HepG2 (cell line): Measurements from ENCODE around the gene KCNQ1OT1. TPM values are rescaled to one million over a fixed set of nuclear protein-coding genes. Genes with fewer than 3 reads are reported as not detected.

Source experiments
- ARID2 ChIP-seq: sonication (generic); formaldehyde crosslinking; IDR thresholded peaks from 2 replicates; pipeline ENCODE4 v1.8.1; 2022; ENCODE audit warnings: mild to moderate bottlenecking, missing genetic modification reagents, borderline replicate concordance
- HDAC2 ChIP-seq: sonication (generic); formaldehyde crosslinking; IDR thresholded peaks from 2 replicates; pipeline ENCODE4 v1.4.0; 2020; ENCODE audit warnings: missing genetic modification reagents
- HIVEP1 ChIP-seq: sonication (generic); formaldehyde crosslinking; IDR thresholded peaks from 2 replicates; pipeline ENCODE4 v1.4.0; 2020; ENCODE audit warnings: mild to moderate bottlenecking, missing genetic modification reagents
- IRF2 ChIP-seq: IDR thresholded peaks from 2 replicates; pipeline ENCODE4 v1.6.1; 2018; ENCODE audit warnings: missing genetic modification reagents, missing compliant biosample characterization
- MAFG ChIP-seq: sonication (generic); formaldehyde crosslinking; IDR thresholded peaks from 2 replicates; pipeline ENCODE4 v1.5.1; 2020; ENCODE audit warnings: mild to moderate bottlenecking, missing genetic modification reagents
- MLX ChIP-seq: IDR thresholded peaks from 2 replicates; pipeline ENCODE4 v1.6.1; 2016
- NFE2L1 ChIP-seq: sonication (generic); formaldehyde crosslinking; IDR thresholded peaks from 2 replicates; pipeline ENCODE4 v1.4.0; 2020; ENCODE audit warnings: missing genetic modification reagents, mild to moderate bottlenecking, borderline replicate concordance
- NR2C2 ChIP-seq: sonication (generic); formaldehyde crosslinking; IDR thresholded peaks from 2 replicates; pipeline ENCODE4 v1.4.0; 2020; ENCODE audit warnings: missing genetic modification reagents, mild to moderate bottlenecking, moderate library complexity, borderline replicate concordance
- PHB2 ChIP-seq: fragments of 450-650 bp; IDR thresholded peaks from 2 replicates; pipeline ENCODE4 v1.6.1; 2018; ENCODE audit not compliant: partially characterized antibody
- PPARG ChIP-seq: conservative IDR thresholded peaks from 2 replicates; pipeline ENCODE4 v1.6.1; 2016; ENCODE audit warnings: missing biosample characterization, missing genetic modification reagents
- SP5 ChIP-seq: IDR thresholded peaks from 2 replicates; pipeline ENCODE4 v1.6.1; 2016; ENCODE audit warnings: low read depth, borderline replicate concordance
- THAP9 ChIP-seq: sonication (generic); formaldehyde crosslinking; IDR thresholded peaks from 2 replicates; pipeline ENCODE4; 2020; ENCODE audit warnings: missing genetic modification reagents, mild to moderate bottlenecking, borderline replicate concordance
- TMF1 ChIP-seq: sonication (generic); formaldehyde crosslinking; IDR thresholded peaks from 2 replicates; pipeline ENCODE4 v1.8.1; 2022; ENCODE audit warnings: low read depth, missing genetic modification reagents
- TP53 ChIP-seq: sonication (generic); formaldehyde crosslinking; conservative IDR thresholded peaks from 2 replicates; pipeline ENCODE4 v1.4.0; 2020; ENCODE audit warnings: missing genetic modification reagents
- ZBTB20 ChIP-seq: sonication (generic); formaldehyde crosslinking; IDR thresholded peaks from 2 replicates; pipeline ENCODE4 v1.8.1; 2023; ENCODE audit warnings: missing genetic modification reagents, low read depth, mild to moderate bottlenecking, borderline replicate concordance
- ZNF274 ChIP-seq: sonication (generic); formaldehyde crosslinking; IDR thresholded peaks from 2 replicates; pipeline ENCODE4 v1.5.1; 2020; ENCODE audit warnings: mild to moderate bottlenecking, missing genetic modification reagents
- ZNF282 ChIP-seq: fragments of 450-650 bp; IDR thresholded peaks from 2 replicates; pipeline ENCODE4 v1.6.1; 2018; ENCODE audit not compliant: partially characterized antibody
- ZNF33A ChIP-seq: sonication (generic); formaldehyde crosslinking; IDR thresholded peaks from 2 replicates; pipeline ENCODE4 v1.5.1; 2020; ENCODE audit warnings: missing genetic modification reagents, mild to moderate bottlenecking, moderate library complexity, borderline replicate concordance
- ZNF350 ChIP-seq: sonication (generic); formaldehyde crosslinking; IDR thresholded peaks from 2 replicates; pipeline ENCODE4 v1.4.0; 2020; ENCODE audit warnings: mild to moderate bottlenecking, low read depth, missing genetic modification reagents, borderline replicate concordance
- ZNF44 ChIP-seq: sonication (generic); formaldehyde crosslinking; IDR thresholded peaks from 2 replicates; pipeline ENCODE4 v1.5.1; 2020; ENCODE audit warnings: mild to moderate bottlenecking, missing genetic modification reagents
- ZNF644 ChIP-seq: IDR thresholded peaks from 2 replicates; pipeline ENCODE4 v1.6.1; 2016; ENCODE audit warnings: low read depth
- ZNF703 ChIP-seq: sonication (generic); formaldehyde crosslinking; IDR thresholded peaks from 2 replicates; pipeline ENCODE4 v1.5.1; 2020; ENCODE audit warnings: missing genetic modification reagents, mild to moderate bottlenecking, moderate library complexity, borderline replicate concordance
- ZSCAN30 ChIP-seq: sonication (generic); formaldehyde crosslinking; IDR thresholded peaks from 2 replicates; pipeline ENCODE4 v1.5.0; 2020; ENCODE audit warnings: mild to moderate bottlenecking, missing genetic modification reagents
- polyA plus RNA-seq, 8 experiments: library from polyadenylated mRNA; depleted of rRNA in 3 of 8; stranded (reverse) in 7 of 8; unstranded in 1 of 8; fragments of >200 nt; fragmentation: Illumina TruSeq in 4 of 8; extraction: Trizol in 4 of 8; gene quantifications; 2 replicates each; pipeline versions ENCODE4 v1.2.1 to v1.2.3, GENCODE V29; 2011 to 2016; ENCODE audit warnings: low read depth in 4 of 8, missing spikeins in 1 of 8, mixed read lengths in 1 of 8; ENCODE audit not compliant: insufficient read depth in 1 of 8
- total RNA-seq, 5 experiments: library from RNA; depleted of rRNA; stranded (reverse); fragments of >200 nt; fragmentation: Illumina TruSeq; extraction: Trizol; gene quantifications; 2 replicates each; pipeline ENCODE4 v1.2.3, GENCODE V29; 2016; ENCODE audit warnings: low read depth in 1 of 5
- TF ChIP-seq, protein P1 (sequence below): sonication (generic); formaldehyde crosslinking; IDR thresholded peaks from 2 replicates; pipeline ENCODE4 v1.5.1; 2020; ENCODE audit warnings: missing genetic modification reagents, mild to moderate bottlenecking, borderline replicate concordance
- TF ChIP-seq, protein P2 (sequence below): sonication (generic); formaldehyde crosslinking; IDR thresholded peaks from 2 replicates; pipeline ENCODE4 v1.5.1; 2020; ENCODE audit warnings: missing genetic modification reagents, mild to moderate bottlenecking, borderline replicate concordance

Gene KCNQ1OT1
- total and polyA plus RNA-seq, 2 of the 13 experiments (the other 11 are each of a cell fraction or from before 2014, with no cell fraction given), result 1.3 to 18.9 TPM

DNA sequence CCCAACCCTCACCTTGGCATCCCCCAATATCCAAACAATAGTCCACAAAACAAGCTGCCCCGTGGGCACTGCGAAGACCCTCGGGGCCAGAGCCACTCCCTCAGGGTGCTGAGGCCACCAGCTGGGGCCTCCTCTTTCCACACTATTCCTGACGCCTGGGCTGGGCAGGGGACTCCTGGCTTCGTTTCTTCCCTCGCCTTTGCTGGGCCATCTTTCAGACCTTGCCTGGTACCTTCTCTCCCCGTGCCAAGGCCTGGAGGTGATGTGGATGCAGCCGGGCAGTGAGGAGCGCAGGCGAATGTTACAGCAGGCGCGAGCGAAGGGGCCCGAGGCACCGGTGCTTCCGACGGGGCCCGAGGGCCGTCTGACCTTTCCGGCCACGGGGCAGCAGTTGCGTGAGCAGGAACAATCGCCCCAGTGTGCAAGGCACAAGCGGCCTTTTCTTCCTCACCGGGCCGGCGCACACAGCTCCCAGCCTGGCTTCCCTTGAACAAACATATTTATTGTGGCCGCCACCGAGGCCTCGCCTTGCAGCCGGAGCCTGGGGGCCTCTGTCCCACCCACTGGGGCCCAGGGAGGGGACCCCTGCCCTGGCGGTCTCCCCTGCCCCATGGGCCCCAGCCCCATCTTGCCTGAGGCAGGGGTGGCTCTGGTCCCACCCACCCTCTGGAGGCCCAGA is 32.6 kb upstream of the KCNQ1OT1 start (continued):
- TF ChIP-seq, protein P1, sequence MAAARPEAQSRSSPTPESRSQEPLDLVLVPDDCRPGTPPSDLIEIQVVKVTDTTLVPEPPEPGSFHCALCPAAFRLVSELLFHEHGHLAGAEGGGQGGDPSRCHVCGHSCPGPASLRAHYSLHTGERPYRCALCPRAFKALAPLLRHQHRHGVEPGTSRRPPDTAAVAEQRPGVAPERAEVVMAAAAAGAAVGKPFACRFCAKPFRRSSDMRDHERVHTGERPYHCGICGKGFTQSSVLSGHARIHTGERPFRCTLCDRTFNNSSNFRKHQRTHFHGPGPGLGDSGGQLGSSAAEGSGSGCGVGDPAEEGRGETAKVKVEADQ, result peak; percentile 49; the same call in 1 of the 2 replicates
- peak; percentile 60; the same call in 1 of the 2 replicates for TF ChIP-seq ZNF703 (CRISPR knock-in tag)
- TF ChIP-seq PHB2, result no peak
- no peak for TF ChIP-seq ARID2 (CRISPR knock-in tag)
- peak; percentile 92 for TF ChIP-seq HDAC2
- TF ChIP-seq ZNF274 (CRISPR knock-in tag), result peak; percentile 80; the same call in 1 of the 2 replicates
- no peak for TF ChIP-seq NFE2L1 (CRISPR knock-in tag)
- TF ChIP-seq THAP9 (CRISPR knock-in tag), result no peak
- TF ChIP-seq ZSCAN30 (CRISPR knock-in tag), result no peak
- TF ChIP-seq ZNF282, result no peak
- 0 out of 2 replicates have a peak, but pooled peaks have one; percentile 67 for TF ChIP-seq ZNF350 (CRISPR knock-in tag)
- TF ChIP-seq HIVEP1 (CRISPR knock-in tag), result peak; percentile 70
- no peak for TF ChIP-seq TMF1 (CRISPR knock-in tag)
- peak; percentile 85 for TF ChIP-seq MLX
- no peak for TF ChIP-seq ZNF644 (CRISPR knock-in tag)
- peak; percentile 85; the same call in 1 of the 2 replicates for TF ChIP-seq TP53 (CRISPR knock-in tag)
- no peak for TF ChIP-seq ZNF33A (CRISPR knock-in tag)
- TF ChIP-seq ZNF44 (CRISPR knock-in tag), result no peak; the same call in 1 of the 2 replicates
- TF ChIP-seq MAFG (CRISPR knock-in tag), result no peak
- TF ChIP-seq PPARG (CRISPR knock-in tag), result peak; percentile 66
- peak; percentile 57 for TF ChIP-seq IRF2
- TF ChIP-seq NR2C2 (CRISPR knock-in tag), result peak; percentile 65; the same call in 1 of the 2 replicates
- TF ChIP-seq ZBTB20 (CRISPR knock-in tag), result 0 out of 2 replicates have a peak, but pooled peaks have one; percentile 66
- TF ChIP-seq SP5 (CRISPR knock-in tag), result peak; percentile 95
- TF ChIP-seq, protein P2, sequence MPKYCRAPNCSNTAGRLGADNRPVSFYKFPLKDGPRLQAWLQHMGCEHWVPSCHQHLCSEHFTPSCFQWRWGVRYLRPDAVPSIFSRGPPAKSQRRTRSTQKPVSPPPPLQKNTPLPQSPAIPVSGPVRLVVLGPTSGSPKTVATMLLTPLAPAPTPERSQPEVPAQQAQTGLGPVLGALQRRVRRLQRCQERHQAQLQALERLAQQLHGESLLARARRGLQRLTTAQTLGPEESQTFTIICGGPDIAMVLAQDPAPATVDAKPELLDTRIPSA (CRISPR knock-in tag), result no peak; the same call in 1 of the 2 replicates
